T1000 (cell line): Measurements from ENCODE around the gene JAKMIP3.
A peak's percentile ranks its signal among the peaks of the same experiment; 100 is the strongest.

Experiments used
- DNase-seq: peaks from one replicate; lab custom pipeline; 2025; ENCODE audit warnings: mixed read lengths; lab: John Stamatoyannopoulos, UW

The JAKMIP3 gene

DNA sequence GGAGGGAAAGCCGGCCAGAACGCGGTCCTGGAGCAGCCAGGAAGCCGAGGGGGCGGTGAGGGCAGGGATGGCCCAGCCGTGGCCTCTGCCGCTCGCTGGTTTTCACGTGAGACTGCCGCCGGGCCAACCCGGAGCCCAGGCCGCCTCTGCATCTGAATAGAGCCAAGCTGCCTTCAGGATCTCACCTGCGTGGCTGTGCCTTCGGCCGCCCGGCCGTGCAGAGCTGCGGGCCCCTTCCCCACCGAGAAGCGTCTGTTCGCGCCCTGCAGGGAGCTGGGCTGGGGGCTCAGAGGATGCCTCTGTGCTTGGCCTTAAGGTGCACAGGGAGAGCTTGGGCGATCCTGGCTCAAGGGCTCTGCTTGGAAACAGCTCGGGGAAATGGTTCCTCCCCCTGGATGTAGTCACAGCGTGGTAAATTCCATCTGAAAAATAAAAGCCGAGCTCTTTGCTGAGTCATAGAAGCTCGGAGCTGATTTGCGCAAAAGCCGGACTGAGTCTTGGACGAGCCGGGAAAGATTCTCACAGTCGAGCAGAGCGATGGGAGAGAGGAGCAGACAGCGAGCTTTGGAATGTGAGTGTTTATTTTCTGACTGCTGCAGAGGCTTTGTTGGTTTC is at the start of gene JAKMIP3:
Gene JAKMIP3 (plus strand): TSS at position 456 of the 615 bp plus-strand sequence. CDS start 38,863 bp downstream, outside the sequence.
- DNase-seq: peak; percentile 36

DNA sequence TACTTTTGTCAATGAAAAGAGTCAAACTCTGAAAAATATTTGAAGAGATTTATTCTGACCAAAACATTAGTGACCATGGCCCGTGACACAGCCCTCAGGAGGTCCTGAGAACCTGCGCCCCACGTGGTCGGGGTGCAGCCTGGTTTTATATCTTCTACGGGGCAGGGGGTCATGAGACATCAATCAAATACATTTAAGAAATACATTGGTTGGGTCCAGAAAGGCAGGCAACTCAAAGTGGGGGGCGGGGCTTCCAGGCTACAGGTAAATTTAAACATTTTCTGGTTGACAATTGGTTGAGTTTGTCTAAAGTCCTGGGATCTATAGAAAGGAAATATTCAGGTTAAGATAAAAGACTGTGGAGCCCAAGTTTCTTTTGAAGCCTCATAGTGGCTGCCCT is 49.2 kb upstream of the JAKMIP3 start:
- DNase-seq: no peak

DNA sequence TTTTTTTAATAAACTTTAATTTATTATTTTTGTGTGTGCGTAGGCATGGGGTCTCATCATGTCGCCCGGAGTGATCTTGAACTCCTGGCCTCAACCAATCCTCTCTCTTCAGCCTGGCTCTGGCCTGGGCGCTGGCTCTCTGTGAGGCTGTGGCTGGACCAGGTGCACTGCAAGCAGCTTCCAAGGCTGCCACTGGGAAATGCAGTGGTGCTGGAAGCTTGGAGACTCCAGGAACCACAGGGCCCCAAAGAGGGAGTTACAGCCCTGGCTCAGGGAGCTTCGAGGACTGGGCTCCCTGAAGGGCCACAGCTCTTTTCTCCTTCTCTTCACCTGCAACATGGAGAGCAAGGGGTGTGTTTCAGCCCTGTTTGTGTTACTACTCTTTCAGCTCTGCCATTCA is 47.3 kb upstream of the JAKMIP3 start:
- DNase-seq: no peak

DNA sequence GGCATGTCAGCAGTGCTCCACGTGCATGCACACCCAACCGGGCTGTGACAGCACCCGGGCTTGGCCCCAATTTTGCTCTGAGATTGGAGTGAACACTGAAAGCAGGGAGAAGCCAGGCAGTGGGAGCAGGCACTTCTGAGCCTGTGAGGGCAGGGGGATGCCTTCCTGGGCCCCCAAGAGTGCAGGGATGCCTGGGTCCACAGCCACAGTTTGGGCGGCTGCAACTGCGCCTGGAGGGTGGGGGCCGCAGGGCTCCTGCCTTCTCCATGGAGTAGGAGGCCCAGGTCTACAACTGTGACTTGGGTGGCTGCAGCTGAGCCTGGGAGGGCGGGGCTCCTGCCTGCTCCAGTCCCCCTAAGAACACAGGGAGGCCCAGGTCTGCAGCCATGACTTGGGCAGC is 46.4 kb upstream of the JAKMIP3 start:
- DNase-seq: no peak

DNA sequence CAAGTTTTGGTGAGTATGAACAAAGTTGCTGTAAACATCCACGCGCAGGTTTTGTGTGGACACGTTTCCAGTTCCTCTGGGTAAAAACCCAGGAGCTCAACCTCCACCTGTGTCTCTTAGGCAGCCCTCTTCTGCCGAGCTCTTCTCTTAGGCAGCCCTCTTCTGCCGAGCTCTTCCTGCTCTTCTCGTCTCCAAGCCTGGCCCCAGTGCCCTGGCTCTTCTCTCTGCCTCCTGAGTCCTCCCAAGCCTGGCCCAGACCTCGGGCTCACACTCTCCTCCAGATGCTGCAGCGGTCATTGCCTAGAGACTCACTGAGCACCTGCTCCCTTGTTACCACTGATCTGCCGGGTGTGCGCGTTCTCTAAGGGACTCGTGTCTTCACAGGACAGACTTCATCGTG is 45.3 kb upstream of the JAKMIP3 start:
- no peak for DNase-seq

DNA sequence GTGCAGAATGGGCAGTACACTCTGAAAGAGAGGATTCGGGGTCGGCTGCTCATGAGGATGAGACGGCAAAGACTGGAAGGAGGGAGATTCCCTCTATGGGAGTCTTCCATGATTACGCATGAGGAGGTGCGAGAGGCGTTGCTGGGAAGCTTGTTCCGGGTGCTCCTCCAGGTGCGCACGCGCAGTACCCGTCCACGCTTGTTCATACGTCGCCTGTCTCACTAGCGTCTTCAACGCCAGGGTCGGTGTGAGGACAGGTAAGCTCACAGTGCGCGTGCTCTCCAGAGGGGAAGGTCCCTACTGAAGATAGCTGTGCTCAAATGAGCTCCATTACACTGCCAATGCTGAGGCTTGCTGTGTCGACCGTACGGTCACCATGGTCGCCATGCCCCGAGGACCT is 44.7 kb upstream of the JAKMIP3 start:
- no peak for DNase-seq

DNA sequence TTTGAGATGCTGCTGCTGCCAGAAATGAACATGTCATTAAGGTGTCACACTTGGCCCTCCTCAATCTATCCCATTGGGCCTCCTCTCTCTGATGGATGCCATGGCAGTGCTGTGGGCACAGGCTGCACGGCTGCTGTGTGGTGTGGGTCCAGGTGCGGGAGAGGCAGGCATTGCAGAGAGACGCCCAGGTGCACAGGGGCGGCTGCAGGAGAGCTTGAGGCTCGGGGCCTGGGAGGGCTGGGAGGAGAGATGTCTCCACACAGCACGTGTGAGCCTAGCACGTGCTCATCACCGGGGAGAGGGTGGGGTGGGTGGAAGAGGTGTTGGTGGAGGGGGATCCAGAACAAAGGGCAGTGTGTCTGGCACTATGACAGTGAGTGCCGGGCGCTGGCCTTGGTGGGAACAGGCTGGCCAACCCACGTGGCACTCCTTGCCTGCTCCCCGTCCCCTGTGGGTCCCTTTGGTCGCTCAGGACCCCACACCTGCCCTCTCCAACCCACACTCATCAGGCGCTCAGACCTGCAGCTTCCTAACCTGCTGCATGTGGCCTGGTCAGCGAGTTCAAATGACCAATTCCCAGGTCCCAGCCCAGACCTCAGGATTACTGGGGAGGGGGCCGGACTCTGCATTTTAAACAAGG is 44.1 kb upstream of the JAKMIP3 start:
- no peak for DNase-seq

DNA sequence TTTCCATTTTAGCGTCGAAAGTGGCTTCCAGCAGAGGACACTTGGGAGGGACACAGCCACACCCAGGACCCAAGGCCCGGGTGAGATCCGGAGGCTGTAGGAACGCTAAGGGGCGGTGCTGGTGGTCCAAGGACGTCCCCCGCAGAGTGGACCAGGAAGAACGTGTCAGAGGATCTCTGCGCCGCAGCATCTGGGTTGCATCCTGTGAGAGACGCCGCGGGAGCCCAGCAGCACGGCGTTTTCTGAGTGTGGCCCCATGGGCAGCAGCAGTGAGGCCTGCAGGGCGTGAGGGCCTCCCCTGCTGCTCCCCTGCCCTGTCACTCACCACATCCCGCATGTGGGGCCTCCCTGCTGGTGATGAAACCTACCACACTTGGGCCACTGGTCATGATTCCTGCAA is 43.5 kb upstream of the JAKMIP3 start:
- DNase-seq: no peak

DNA sequence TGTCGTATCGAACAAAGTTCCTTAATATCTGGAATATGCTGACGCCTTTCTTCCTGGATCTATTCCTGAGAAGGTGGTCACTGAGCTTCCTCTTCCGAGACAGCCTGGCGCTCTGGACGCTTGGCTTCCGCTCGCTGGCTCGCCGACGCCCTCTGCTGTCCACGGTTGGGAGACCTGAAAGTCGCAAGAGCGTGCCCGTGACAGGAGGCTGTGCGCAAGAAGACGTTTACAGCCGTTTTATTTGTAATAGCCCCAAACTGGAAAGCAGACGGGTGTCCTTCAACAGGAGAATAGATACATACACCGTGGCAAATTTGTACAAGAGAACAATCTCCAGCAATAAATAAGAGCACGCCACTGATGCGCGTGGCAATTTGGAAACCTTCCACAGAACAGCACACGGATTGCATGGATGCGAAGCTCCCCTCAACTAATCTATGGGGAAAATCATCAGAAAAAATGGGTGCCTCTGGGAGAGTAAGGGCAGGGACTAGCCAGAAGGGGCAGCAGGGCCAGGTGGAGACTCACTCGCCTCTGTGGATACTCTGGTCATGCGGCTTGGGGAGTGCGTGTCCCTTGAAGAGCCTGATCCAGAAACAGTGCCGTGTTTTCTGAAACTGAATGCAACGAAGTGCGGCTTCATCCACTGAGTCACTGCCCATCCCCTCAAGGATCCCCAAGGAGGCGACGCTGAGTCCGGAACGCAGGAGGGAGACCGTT is 42.5 kb upstream of the JAKMIP3 start:
- no peak for DNase-seq

DNA sequence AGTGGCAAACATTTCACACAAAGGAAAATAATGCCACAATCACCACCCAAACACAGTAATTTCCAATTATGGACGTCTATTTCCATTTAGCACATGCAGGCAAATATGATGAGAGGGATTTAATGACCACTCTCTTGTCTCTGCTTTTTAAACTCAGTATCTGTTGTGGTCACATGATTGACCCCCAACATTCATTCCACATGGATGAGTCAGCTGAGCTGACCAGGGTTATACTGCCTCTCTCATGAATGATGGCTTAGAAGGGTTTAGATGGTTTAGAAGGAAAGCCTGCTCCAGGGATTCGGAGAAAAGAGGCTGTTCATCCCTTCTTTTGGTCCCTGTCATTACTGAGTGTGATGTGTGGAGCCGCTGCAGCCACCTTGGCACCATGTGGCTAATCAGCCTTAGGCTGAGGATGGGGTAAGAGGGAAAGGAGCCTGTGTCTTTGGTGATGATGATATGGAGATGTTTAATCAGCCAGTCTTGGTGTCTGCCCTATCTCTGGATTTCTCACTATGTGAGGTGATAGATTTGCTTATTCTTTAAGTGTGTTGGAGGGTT is 38.2 kb upstream of the JAKMIP3 start:
- DNase-seq: no peak

DNA sequence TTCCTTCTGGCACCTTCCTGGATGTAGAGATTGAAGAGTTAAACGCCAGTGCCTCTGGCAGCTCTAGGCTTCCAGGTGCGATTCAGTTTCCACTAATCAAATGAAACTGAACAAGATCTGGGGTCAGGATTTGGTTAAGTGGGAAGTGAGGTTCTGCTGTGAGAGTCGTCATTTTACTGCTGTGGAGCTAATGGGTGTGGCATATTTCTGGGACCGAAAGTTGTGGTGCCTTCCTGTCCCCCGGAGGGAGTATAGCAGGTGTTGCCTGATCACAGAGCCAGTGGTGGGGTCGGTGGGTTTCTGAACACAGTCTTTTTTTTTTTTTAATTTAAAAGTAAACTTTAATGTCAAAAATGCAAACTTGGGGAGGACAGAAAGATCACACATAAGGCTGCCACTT is 37.0 kb upstream of the JAKMIP3 start:
- no peak for DNase-seq

DNA sequence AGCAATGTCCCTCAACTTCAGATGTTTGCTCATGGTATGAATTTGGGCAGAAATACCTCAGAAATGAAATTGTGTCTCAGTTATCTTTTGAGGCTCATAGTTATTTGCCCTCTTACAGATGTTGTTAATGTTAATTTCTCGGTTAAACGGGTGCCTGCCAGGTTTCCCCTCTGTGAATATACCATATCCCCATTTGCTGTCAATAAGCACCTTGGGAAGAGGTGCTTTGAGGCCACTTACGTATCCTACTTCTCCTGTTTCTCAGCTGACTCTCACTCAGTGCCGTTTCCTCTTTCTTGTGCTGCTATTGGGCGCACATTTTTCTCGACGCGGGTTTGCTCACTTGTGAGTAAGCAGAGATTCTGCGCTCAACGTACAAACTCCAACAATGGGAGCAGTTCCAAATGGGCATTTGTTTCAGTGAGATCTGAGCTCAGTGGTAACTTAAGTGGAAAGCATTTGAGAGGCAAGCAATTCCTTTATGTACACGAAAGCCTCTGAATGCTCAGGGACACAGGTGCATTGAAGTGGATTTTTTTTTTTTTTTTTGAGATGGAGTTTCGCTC is 34.8 kb upstream of the JAKMIP3 start:
- no peak for DNase-seq

DNA sequence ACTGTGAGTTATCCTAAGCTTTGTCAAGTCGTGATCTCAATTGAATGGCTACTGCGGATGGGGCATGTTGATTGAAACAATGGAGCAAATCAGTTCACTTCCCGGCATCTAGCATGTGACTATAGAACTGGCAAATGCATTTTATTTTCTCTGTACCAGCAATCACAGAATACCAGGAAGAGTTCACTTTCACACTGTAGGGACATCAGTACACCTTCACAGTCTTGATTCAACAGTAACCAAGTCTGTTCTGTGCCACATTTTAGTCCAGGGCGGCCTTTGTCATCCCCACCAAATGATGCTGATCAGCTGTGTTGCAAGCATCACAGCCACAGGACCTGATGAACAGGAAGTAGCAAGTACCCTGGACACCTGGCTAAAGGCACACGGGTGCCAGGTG is 32.1 kb upstream of the JAKMIP3 start:
- no peak for DNase-seq

DNA sequence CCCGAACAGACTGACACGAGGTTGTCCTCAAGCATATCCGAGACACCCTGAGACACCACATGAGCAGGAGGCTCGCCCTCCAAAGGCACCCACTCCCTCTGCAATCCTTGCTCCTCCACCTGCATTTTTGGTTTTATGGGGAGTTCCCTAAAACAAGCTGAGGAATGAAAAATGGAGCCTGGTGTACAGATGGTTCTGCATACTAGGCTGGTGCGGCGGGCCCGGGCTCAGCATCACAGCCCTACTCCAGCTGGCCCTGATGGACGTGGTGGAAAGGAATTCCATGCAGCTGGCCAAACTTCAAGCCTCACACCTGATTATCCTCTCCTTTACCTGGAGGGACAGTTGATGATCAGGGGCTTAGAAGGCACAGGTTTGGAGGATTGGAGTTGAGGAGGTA is 30.3 kb upstream of the JAKMIP3 start:
- DNase-seq: no peak

DNA sequence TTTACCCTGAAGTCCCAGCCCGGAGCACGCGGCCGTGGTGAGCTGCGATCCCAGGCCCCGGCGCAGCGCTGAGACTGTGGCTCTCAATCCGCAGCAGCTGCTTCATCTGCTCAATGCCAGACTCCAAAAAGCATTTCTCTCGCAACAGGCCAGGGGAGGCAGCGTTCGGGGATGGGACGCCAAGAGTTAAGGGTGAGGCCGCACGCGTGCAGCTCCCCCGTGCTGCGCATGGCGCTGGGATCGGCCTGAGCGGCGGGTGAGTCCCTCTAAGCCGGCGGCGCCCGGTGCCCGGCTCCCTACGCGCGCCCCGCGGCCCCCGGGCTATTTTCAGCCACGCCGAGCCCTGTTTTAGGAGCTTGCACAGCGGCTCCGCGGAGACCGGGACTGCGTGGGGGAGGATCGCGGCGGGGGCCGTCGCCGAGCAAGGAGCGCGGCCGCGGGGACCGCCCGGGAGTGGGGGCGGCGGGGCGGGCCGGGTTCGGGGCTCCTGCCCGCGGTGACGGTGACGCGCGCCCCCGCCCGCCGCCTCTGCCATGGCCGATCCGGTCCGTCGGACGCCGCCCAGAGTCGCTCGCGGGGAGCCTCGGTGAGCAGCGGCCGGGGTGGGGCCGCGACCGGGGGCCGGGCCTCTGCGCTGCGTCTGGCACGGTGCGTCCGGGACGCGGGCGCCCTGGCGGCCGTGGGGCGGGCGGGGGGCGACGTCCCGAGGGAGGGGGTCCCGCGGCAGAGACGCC is 29.4 kb upstream of the JAKMIP3 start:
- no peak for DNase-seq

DNA sequence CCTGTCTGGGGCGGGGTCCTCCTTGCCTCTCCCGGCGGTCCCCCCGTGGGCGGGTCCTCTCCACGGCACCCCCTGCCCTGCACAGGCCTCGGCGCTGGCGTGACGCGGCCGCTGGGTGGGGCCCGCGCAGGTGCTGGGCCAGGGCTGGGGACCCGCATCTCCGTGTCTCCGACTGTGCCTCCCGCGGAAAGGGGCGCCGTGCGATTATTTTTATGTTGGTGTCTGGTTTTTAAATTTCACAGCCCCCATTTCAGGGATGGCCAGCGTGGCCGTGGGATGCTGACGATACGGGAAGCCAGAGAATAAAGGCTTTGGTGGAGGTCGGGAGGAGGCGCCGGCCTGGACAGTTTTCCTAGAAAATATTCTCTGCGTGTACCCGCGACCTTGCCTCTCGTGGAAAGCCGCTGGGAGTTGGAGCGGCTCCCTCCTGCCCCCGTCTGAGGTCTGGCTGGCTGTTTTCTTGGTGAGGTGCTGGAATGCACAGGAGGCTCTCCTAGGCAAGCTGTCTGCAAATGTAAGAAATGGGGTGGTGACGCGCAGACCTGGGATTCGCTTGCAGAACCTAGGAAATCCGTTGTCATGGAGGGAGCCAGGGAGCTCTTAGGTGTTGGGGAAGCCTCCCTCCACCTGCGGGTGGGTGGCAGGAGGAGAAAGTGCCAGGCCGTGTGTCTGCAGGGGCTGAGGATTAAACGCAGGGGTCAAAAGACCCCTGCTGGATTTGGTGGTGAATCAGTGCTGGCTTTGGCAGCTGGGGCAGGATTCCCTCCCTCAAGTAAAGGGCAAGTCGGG is 28.7 kb upstream of the JAKMIP3 start:
- no peak for DNase-seq

DNA sequence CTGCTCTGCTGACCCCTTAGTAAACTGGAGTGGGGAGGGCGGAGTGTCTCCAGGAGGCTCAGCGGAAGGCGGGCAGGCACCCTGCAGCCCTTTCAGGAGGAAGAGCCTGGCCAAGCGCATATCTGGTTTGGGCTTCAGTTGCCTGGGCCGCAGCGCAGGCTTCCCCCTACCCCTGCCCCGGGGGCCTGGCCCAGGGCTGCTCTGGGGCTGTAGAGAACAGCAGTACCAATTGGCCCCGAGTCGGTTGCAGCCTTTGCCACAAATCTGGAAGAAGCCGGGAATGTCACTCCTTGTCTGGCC is 28.1 kb upstream of the JAKMIP3 start:
- DNase-seq: no peak

DNA sequence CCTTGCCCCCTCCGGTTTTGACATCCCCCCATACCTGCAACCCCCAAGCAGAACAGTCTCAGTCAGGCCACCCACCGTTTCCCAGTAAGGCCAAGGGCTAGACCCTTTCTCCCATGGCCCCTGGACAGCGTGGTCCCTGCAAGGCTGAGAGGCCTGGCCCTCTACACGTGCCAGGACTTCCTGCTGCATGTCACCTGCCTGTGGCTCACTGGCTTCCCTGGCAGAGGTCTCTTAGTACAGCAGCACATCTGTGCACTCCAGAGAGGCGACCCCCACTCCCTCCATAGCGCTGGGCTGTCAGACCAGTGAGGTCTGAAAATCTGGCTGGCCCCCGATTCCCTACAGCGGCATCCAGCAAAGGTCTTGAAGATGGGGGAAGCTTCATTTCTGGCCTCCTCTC is 26.4 kb upstream of the JAKMIP3 start:
- DNase-seq: no peak

DNA sequence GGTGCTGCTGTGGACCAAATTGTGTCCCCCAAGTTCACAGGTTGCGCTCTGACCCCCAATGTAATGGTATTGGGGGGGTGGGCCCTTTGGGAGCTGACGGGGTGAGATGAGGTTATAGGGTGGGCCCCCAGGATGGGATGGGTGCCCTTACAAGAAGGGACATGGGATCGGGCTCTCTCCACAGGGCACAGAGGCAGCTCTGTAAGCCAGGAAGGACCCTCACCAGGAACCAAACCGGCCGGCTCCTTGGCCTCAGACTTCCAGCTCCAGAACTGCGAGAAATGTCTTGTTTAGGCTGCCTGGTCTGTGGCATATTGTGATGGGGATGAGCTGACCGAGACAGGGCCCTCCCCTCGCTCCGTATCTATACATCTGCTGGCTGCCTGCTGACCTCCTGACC is 25.7 kb upstream of the JAKMIP3 start:
- DNase-seq: no peak

DNA sequence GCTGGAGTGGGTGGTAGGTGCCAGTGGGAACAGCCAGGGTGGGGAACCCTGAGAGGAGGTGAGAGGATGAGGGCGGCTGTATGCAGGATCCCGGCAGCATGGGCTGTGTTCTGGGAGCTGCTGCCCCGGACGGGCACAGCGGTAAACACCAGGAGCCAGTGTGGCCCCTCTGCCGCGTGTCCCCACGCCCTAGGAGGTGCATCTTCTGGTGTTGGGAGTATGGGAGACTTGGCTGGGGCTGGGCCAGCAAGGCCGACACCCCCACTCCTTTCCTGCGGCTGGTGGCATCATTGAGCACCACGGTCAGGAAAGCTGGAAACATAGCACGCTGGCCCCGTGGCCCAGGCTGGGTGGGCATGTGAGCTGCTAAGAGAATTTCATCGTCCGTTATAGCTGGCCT is 24.4 kb upstream of the JAKMIP3 start:
- DNase-seq: no peak

DNA sequence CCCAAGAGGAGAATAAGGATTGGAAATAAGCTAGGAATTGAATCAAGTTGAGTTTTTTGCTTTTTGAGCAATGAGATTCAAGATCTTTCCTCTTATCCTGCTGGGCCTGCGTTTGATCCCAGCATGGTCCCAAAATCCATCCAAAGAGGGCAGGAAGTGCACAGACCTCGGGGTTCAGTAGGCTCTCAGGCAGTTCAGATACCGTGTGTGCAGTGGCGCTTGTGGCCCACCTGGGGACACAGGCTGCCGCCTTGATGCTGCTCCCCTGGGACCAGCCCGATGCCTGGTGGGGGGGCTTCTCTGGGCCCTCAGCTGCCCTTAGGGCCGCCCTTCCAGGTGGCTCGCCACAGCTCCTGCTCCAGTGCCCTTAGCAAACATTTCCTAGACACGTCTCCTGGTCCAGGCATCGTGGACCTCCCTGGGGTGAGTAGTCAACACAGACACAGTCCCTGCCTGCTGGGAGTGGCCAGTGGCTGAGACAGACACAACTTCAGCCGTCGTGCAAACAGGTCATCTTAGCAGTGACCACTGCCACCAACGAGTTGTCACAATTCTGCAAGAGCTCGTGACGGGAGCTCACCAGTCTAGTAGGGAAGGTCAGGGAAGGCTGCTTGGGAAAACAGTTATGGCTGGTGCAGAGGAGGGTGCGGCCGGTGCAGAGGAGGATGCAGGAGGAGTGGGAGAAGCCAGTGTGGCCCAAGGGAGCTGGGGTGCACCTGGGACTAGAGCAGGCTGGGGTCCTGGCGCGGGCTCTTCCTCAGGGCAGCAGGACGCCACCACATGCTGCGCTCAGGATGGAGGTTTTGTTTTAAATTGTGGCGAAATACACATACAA is 21.7 kb upstream of the JAKMIP3 start:
- DNase-seq: no peak
